PC-9 (cell line): ENCODE measurements around the gene FBP2. TPM values are rescaled to one million over a fixed set of nuclear protein-coding genes. Genes with fewer than 3 reads are reported as not detected.

Source experiments
- BruUV-seq: library from RNA; stranded (reverse); fragments of 400-500 nt; replicated peaks from 2 replicates; lab custom pipeline; 2021; lab: Mats Ljungman, UMichigan
- CTCF ChIA-PET: fragments of 300-600 bp; sonication (Branson Sonifier 250); formaldehyde crosslinking; loops from one replicate; lab custom pipeline; 2022; ENCODE audit warnings: antibody characterized with exemption; lab: Charles Lee
- POLR2A ChIA-PET: fragments of 300-600 bp; sonication (Branson Sonifier 250); formaldehyde crosslinking; loops from one replicate; lab custom pipeline; 2022; ENCODE audit warnings: antibody characterized with exemption; ENCODE audit not compliant: unreplicated experiment; lab: Charles Lee
- DNase-seq, 2 experiments: peaks; one replicate each; pipeline versions ENCODE4 v3.0.0 to v3.0.0-alpha.2; 2015 to 2022; ENCODE audit warnings: mixed read lengths in 1 of 2
- H2AFZ ChIP-seq: fragments of 200-600 bp; sonication (generic); 2 replicates; pipeline ENCODE4 v1.8.1; 2017; ENCODE audit warnings: antibody characterized with exemption
- H3F3A ChIP-seq: fragments of 200-600 bp; sonication (generic); 2 replicates; pipeline ENCODE4 v1.8.1; 2017; ENCODE audit warnings: antibody characterized with exemption, mild to moderate bottlenecking, low read depth; ENCODE audit not compliant: insufficient read depth
- H3K27ac ChIP-seq: fragments of 200-600 bp; sonication (generic); 2 replicates; pipeline ENCODE4 v1.6.1; 2016; ENCODE audit warnings: mixed run types
- H3K27me3 ChIP-seq: fragments of 200-600 bp; sonication (generic); 2 replicates; pipeline ENCODE4 v1.6.1; 2016; ENCODE audit warnings: low read depth, mixed run types; ENCODE audit not compliant: insufficient read depth
- H3K36me3 ChIP-seq: fragments of 200-600 bp; sonication (generic); 2 replicates; pipeline ENCODE4 v1.6.1; 2016; ENCODE audit warnings: low read depth, mixed run types
- H3K4me1 ChIP-seq: fragments of 200-600 bp; sonication (generic); replicated peaks from 2 replicates; pipeline ENCODE4 v1.6.1; 2016; ENCODE audit warnings: mixed run types; ENCODE audit not compliant: insufficient read depth
- H3K4me2 ChIP-seq: fragments of 200-600 bp; sonication (generic); 2 replicates; pipeline ENCODE4 v1.6.1; 2017; ENCODE audit warnings: mixed run types
- H3K4me3 ChIP-seq: fragments of 200-600 bp; sonication (generic); 2 replicates; pipeline ENCODE4 v1.6.1; 2016; ENCODE audit warnings: mixed run types
- H3K79me2 ChIP-seq: fragments of 200-600 bp; sonication (generic); 2 replicates; pipeline ENCODE4 v1.6.1; 2017; ENCODE audit warnings: low read depth, mixed run types
- H3K9me2 ChIP-seq: fragments of 200-600 bp; sonication (generic); 2 replicates; pipeline ENCODE4 v1.8.1; 2017; ENCODE audit warnings: mild to moderate bottlenecking; ENCODE audit not compliant: insufficient read depth
- H3K9me3 ChIP-seq: fragments of 200-600 bp; sonication (generic); 2 replicates; pipeline ENCODE4 v1.8.1; 2016; ENCODE audit warnings: low read depth; ENCODE audit not compliant: insufficient read depth
- H4K20me1 ChIP-seq: fragments of 200-600 bp; sonication (generic); 2 replicates; pipeline ENCODE4 v1.8.1; 2017; ENCODE audit not compliant: insufficient read depth
- CTCF ChIP-seq: fragments of 200-600 bp; sonication (generic); conservative IDR thresholded peaks from 2 replicates; pipeline ENCODE4 v1.6.1; 2017; ENCODE audit warnings: mixed run types, antibody characterized with exemption, mild to moderate bottlenecking, moderate library complexity
- EZH2 ChIP-seq: fragments of 200-600 bp; sonication (generic); IDR thresholded peaks from 2 replicates; pipeline ENCODE4 v1.8.0; 2017; ENCODE audit warnings: antibody characterized with exemption, low read depth
- intact Hi-C: fragments of 100-400 bp; cut with micrococcal nuclease; formaldehyde crosslinking; loops from one replicate; pipeline ENCODE4 v1.10.0; 2022; ENCODE audit not compliant: unreplicated experiment
- total RNA-seq: library from RNA; stranded (reverse); gene quantifications from 2 replicates; pipeline ENCODE4 v1.2.3, GENCODE V29; 2021

The FBP2 gene
- total RNA-seq, 1 experiment from 2014 or later = not detected

DNA sequence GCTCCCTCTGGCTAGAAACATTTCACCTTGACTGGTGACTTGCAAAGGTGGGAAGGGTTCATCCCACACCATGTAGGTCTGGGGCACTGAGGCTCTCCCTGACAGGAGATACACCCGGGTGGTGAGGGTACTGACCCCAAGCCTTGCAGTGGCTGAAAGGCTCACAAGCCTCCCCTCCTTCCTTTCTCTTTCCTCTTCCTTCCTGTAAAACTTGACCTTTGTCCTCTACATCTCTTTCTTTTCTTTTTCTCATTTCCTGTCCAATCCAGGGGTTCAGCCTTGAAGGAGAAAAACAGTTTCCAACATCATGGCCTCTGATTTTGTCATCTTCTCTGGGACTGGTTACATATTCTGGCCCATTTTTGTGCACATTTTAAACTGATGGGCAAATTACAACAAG lies 16.6 kb downstream of the FBP2 start:
- DNase-seq = no peak
- Histone ChIP-seq H4K20me1 (no peaks in the 10 kb centered on the region), H3K27ac (no peak overlapping the region), H3K4me1 (no peaks in the 10 kb centered on the region), H3K79me2 (no peaks in the 10 kb centered on the region), H3K27me3 (no peaks in the 10 kb centered on the region), H3K4me2 (no peak overlapping the region), H3K9me2 (no peaks in the 10 kb centered on the region), H3F3A (no peaks in the 10 kb centered on the region), H3K36me3 (no peaks in the 10 kb centered on the region), H3K4me3 (no peak overlapping the region), H3K9me3 (no peaks in the 10 kb centered on the region), H2AFZ (no peak overlapping the region)
- CTCF ChIA-PET = no interaction called here
- TF ChIP-seq EZH2 = no peak
- TF ChIP-seq CTCF = no peak
- POLR2A ChIA-PET = no interaction called here
- intact Hi-C loops = no loop called here
- no TSS peak for BruUV-seq

GRCh38 chr9:94576131-94576530 lies 17.5 kb downstream of the FBP2 start:
- Histone ChIP-seq H3K4me2 (no peak overlapping the region), H3K9me2 (no peaks in the 10 kb centered on the region), H3F3A (no peaks in the 10 kb centered on the region), H3K4me3 (no peak overlapping the region), H3K27ac (no peak overlapping the region), H3K36me3 (no peaks in the 10 kb centered on the region), H4K20me1 (no peaks in the 10 kb centered on the region), H3K27me3 (no peaks in the 10 kb centered on the region; the same call in 1 of the 2 replicates), H3K4me1 (no peaks in the 10 kb centered on the region), H3K79me2 (no peaks in the 10 kb centered on the region), H2AFZ (no peak overlapping the region), H3K9me3 (no peaks in the 10 kb centered on the region)
- CTCF ChIA-PET = no interaction called here
- POLR2A ChIA-PET = no interaction called here
- no TSS peak for BruUV-seq
- intact Hi-C loops = no loop called here
- no peak for TF ChIP-seq CTCF
- TF ChIP-seq EZH2 = no peak
- DNase-seq = no peak

DNA sequence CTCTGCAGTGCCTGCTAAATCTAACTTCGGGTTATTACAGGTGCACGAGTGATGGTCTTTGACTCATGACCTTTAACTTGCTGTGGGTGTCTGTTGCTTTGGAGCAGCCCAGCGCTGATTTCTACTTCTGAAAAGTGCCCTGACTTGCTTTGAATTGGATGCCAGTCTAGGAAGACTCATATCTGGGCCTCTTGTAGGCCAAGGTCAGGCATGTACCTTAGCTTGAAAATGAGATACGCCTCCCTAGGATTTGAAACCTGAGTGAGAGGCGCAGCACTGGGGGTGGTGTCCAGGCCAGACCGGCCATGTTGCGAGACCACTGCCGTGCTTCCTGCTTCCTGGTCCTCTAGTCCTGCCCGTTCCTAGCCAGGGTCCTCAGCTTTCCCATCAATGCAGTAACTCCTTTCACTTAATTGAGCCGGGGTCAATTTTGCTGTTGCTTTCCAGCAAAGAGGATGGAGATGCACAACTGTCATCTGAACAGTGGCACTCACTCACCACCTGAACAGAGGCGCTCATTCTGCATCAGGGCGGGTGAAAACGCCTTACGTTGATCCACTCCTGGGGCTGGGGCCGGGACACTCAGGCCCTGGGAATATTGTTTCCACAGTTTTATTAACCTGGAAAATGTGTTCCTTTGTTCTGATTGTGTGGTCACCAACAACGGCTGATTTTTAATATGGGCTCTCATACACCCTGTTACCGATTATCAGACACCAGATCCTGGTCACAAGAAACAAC lies 24.5 kb downstream of the FBP2 start:
- BruUV-seq = no TSS peak
- Histone ChIP-seq H3K27me3 (no peaks in the 10 kb centered on the region; the same call in 1 of the 2 replicates), H3K4me2 (no peak overlapping the region), H3F3A (peaks cover 3% of the 10 kb centered on the region; the same call in 1 of the 2 replicates), H3K4me3 (no peak overlapping the region), H3K9me2 (no peaks in the 10 kb centered on the region), H3K36me3 (no peaks in the 10 kb centered on the region), H4K20me1 (no peaks in the 10 kb centered on the region), H3K27ac (no peak overlapping the region), H3K79me2 (no peaks in the 10 kb centered on the region), H3K9me3 (peaks cover 2% of the 10 kb centered on the region; the same call in 1 of the 2 replicates), H2AFZ (no peak overlapping the region), H3K4me1 (no peaks in the 10 kb centered on the region)
- intact Hi-C loops = no loop called here
- no peak for DNase-seq
- POLR2A ChIA-PET = no interaction called here
- TF ChIP-seq CTCF (no peak), EZH2 (no peak)
- CTCF ChIA-PET = interaction anchor here (0.5 kb wide), 1 partner anchor 100 kb away, joined by 4 read pairs; no protein-coding TSS in a partner anchor
